GM12878 (cell line): ENCODE results near the gene DDX51. TPM values are rescaled to one million over a fixed set of nuclear protein-coding genes. Genes with fewer than 3 reads are reported as not detected.

Experiments
- ATAC-seq: fragments of 200-7000 bp; cut with Tn5 transposase; 3 replicates; pipeline ENCODE4 v1.9.1; 2020; ENCODE audit warnings: mild to moderate bottlenecking, moderate library complexity
- BruUV-seq: library from RNA; stranded (reverse); fragments of 400-500 nt; replicated peaks from 2 replicates; lab custom pipeline; 2021; lab: Mats Ljungman, UMichigan
- CTCF ChIA-PET: fragments of 300-600 bp; sonication (Branson Sonifier 250); formaldehyde crosslinking; extraction: SDS; loops from one replicate; lab custom pipeline; 2021; ENCODE audit warnings: inconsistent platforms; lab: Yijun Ruan, JAX
- POLR2A ChIA-PET: fragments of 350-600 bp; formaldehyde crosslinking; extraction: SDS; loops from one replicate; lab custom pipeline; 2021; ENCODE audit warnings: inconsistent platforms; lab: Charles Lee
- RAD21 ChIA-PET: fragments of 300-600 bp; sonication (Branson Sonifier 250); formaldehyde crosslinking; loops from one replicate; lab custom pipeline; 2023; ENCODE audit warnings: antibody characterized with exemption; ENCODE audit not compliant: unreplicated experiment; lab: Charles Lee
- SMC1A ChIA-PET: fragments of 300-600 bp; sonication (Branson Sonifier 250); formaldehyde crosslinking; loops from one replicate; lab custom pipeline; 2023; ENCODE audit not compliant: unreplicated experiment, uncharacterized antibody; lab: Charles Lee
- DNase-seq: peaks from one replicate; pipeline ENCODE4 v3.0.0-alpha.2; 2011; ENCODE audit warnings: low read depth, low spot score
- FAIRE-seq: peaks from 3 replicates; lab custom pipeline; 2011; peaks lifted over from hg19 to GRCh38; lab: Jason Lieb, UNC
- H2AFZ ChIP-seq: 2 replicates; pipeline ENCODE4 v1.6.0; 2011; ENCODE audit warnings: low read depth, low read length, control low read depth; ENCODE audit not compliant: control insufficient read depth
- H3K27ac ChIP-seq: 2 replicates; pipeline ENCODE4 v1.5.1; 2011; ENCODE audit warnings: control low read depth; ENCODE audit not compliant: control insufficient read depth, insufficient read depth
- H3K27me3 ChIP-seq, 2 experiments: replicated peaks in 1 of 2; 2 replicates each; pipeline versions ENCODE4 v1.6.0 to v1.6.1; 2011; ENCODE audit warnings: low read length in 1 of 2; ENCODE audit not compliant: control insufficient read depth in 2 of 2, insufficient read depth in 2 of 2
- H3K36me3 ChIP-seq, 2 experiments: 2 replicates each; pipeline ENCODE4 v1.5.1; 2011; ENCODE audit warnings: low read length in 1 of 2; ENCODE audit not compliant: control insufficient read depth in 2 of 2, insufficient read depth in 2 of 2
- H3K4me1 ChIP-seq: 2 replicates; pipeline ENCODE4 v1.6.1; 2011; ENCODE audit warnings: mild to moderate bottlenecking, low read length, moderate library complexity, mixed read lengths; ENCODE audit not compliant: control insufficient read depth, insufficient read depth
- H3K4me2 ChIP-seq: 2 replicates; pipeline ENCODE4 v1.6.0; 2011; ENCODE audit warnings: control low read depth; ENCODE audit not compliant: control insufficient read depth, insufficient read depth
- H3K4me3 ChIP-seq: fragments of 200-600 bp; sonication (generic); 2 replicates; pipeline ENCODE4 v1.5.1; 2016
- H3K79me2 ChIP-seq: 2 replicates; pipeline ENCODE4 v1.6.0; 2011; ENCODE audit warnings: low read length; ENCODE audit not compliant: control insufficient read depth, insufficient read depth
- H3K9ac ChIP-seq: 2 replicates; pipeline ENCODE4 v1.8.0; 2011; ENCODE audit warnings: low read length, control low read depth, mixed read lengths; ENCODE audit not compliant: control insufficient read depth, insufficient read depth
- H3K9me3 ChIP-seq: replicated peaks from 3 replicates; pipeline ENCODE4 v1.5.1; 2011; ENCODE audit warnings: mild to moderate bottlenecking, low read length; ENCODE audit not compliant: control insufficient read depth, insufficient read depth
- H4K20me1 ChIP-seq: 2 replicates; pipeline ENCODE4 v1.6.0; 2011; ENCODE audit not compliant: control insufficient read depth, insufficient read depth
- CBX3 ChIP-seq: fragments of 200-600 bp; sonication (generic); IDR thresholded peaks from 2 replicates; pipeline ENCODE4 v1.6.1; 2016; ENCODE audit warnings: low read depth, borderline replicate concordance
- DPF2 ChIP-seq: fragments of 450-650 bp; IDR thresholded peaks from 2 replicates; pipeline ENCODE4 v1.6.1; 2017; ENCODE audit warnings: mild to moderate bottlenecking
- EED ChIP-seq: sonication (generic); IDR thresholded peaks from 2 replicates; pipeline ENCODE4 v1.6.1; 2016; ENCODE audit warnings: antibody characterized with exemption, low read depth
- FOXM1 ChIP-seq: IDR thresholded peaks from 2 replicates; pipeline ENCODE4 v1.6.1; 2012; ENCODE audit warnings: low read depth, mild to moderate bottlenecking, inconsistent platforms, low read length, moderate library complexity
- IKZF2 ChIP-seq, 2 experiments: fragments of 450-650 bp; IDR thresholded peaks; 2 replicates each; pipeline ENCODE4 v1.6.1; 2017; ENCODE audit warnings: mild to moderate bottlenecking in 2 of 2, moderate library complexity in 2 of 2
- JUND ChIP-seq: IDR thresholded peaks from 2 replicates; pipeline ENCODE4 v1.6.1; 2012; ENCODE audit warnings: low read depth, mild to moderate bottlenecking, low read length, improper control_type of control experiment, moderate library complexity
- NR2C2 ChIP-seq: IDR thresholded peaks from 2 replicates; pipeline ENCODE4 v1.6.1; 2011; ENCODE audit warnings: borderline replicate concordance, low read depth; ENCODE audit not compliant: control insufficient read depth, insufficient read length
- POLR2AphosphoS2 ChIP-seq: IDR thresholded peaks from 2 replicates; pipeline ENCODE4 v1.6.1; 2011; ENCODE audit warnings: low read depth, mild to moderate bottlenecking, low read length, improper control_type of control experiment, moderate library complexity
- SMAD1 ChIP-seq: fragments of 450-650 bp; IDR thresholded peaks from 2 replicates; pipeline ENCODE4 v1.6.1; 2018; ENCODE audit warnings: mild to moderate bottlenecking, low read depth; ENCODE audit not compliant: partially characterized antibody
- TAF1 ChIP-seq: IDR thresholded peaks from 2 replicates; pipeline ENCODE4 v1.6.1; 2011; ENCODE audit warnings: mild to moderate bottlenecking, low read depth, low read length, borderline replicate concordance
- TCF12 ChIP-seq: IDR thresholded peaks from 2 replicates; pipeline ENCODE4 v1.6.1; 2011; ENCODE audit warnings: low read depth, mild to moderate bottlenecking, low read length
- ZBTB33 ChIP-seq: fragments of 450-650 bp; IDR thresholded peaks from 2 replicates; pipeline ENCODE4 v1.6.1; 2017; ENCODE audit warnings: mild to moderate bottlenecking
- ZNF217 ChIP-seq: fragments of 450-650 bp; IDR thresholded peaks from 2 replicates; pipeline ENCODE4 v1.6.1; 2017; ENCODE audit warnings: antibody characterized with exemption, mild to moderate bottlenecking
- WGBS: methylation state at CpG from one replicate; pipeline ENCODE4 v1.1.6; 2016; ENCODE audit warnings: low lambda C conversion rate; ENCODE audit not compliant: insufficient replicate concordance, insufficient coverage; ENCODE audit errors: missing lambda C conversion rate; 5-methylcytosine and 5-hydroxymethylcytosine counted together
- in situ Hi-C: fragments of 300-500 bp; cut with MboI; formaldehyde crosslinking; loops from 9 replicates; pipeline ENCODE4 v1.14.3; 2018; ENCODE audit warnings: mixed read lengths
- intact Hi-C: fragments of 100-400 bp; cut with micrococcal nuclease; formaldehyde crosslinking; loops from one replicate; pipeline ENCODE4 v1.14.2; 2022; ENCODE audit not compliant: unreplicated experiment
- polyA plus RNA-seq, 11 experiments: library from polyadenylated mRNA; depleted of rRNA in 4 of 11; unstranded in 6 of 11; stranded (reverse) in 5 of 11; fragments of >200 nt; fragmentation: Nextera tagmentation in 4 of 11; fragmentation: Illumina TruSeq in 1 of 11; extraction: Ambion mirVana in 4 of 11; extraction: Trizol in 1 of 11; gene quantifications; 1 replicate in 1 of 11; 2 replicates in 10 of 11; pipeline versions ENCODE4 v1.2.1 to v1.2.3, GENCODE V29; 2011 to 2016; ENCODE audit warnings: inconsistent platforms in 2 of 11, missing spikeins in 2 of 11, low read depth in 1 of 11
- total RNA-seq, 4 experiments: library from RNA; depleted of rRNA in 3 of 4; stranded (reverse); fragments of >200 nt in 3 of 4; fragmentation: Illumina TruSeq in 1 of 4; extraction: Trizol in 1 of 4; gene quantifications; 2 replicates each; pipeline versions ENCODE4 v1.2.1 to v1.2.3, GENCODE V29; 2013 to 2021

DDX51 gene
- total and polyA plus RNA-seq, 10 of the 15 experiments (the other 5 are each of a cell fraction or from before 2014, with no cell fraction given), result 0.97 to 29.1 (median 9.8) TPM

GRCh38 chr12:132100306-132101065 is 43.6 kb downstream of the DDX51 start:
- BruUV-seq, result no TSS peak
- ChIA-PET RAD21 (no interaction called here), SMC1A (no interaction called here), CTCF (no interaction called here), POLR2A (no interaction called here)
- in situ Hi-C loops (no loop called here), intact Hi-C loops (no loop called here)
- Histone ChIP-seq H3K36me3 (peaks cover 0 to 7% of the 10 kb centered on the region in 2 experiments; a peak in 3 of 4 replicates), H3K4me2 (no peak overlapping the region), H4K20me1 (no peaks in the 10 kb centered on the region), H3K79me2 (no peaks in the 10 kb centered on the region), H3K9me3 (no peaks in the 10 kb centered on the region), H3K27ac (no peak overlapping the region), H3K4me3 (no peak overlapping the region), H3K9ac (no peak overlapping the region), H2AFZ (no peak overlapping the region), H3K4me1 (no peaks in the 10 kb centered on the region), H3K27me3 (no peaks in the 10 kb centered on the region)
- 98% methylated on average over 13 of the region's 13 CpGs for WGBS
- TF ChIP-seq EED, result no peak
- no peak for TF ChIP-seq TAF1
- no peak for TF ChIP-seq FOXM1
- TF ChIP-seq SMAD1, result no peak
- no peak for TF ChIP-seq DPF2
- no peak for TF ChIP-seq TCF12
- TF ChIP-seq ZBTB33, result no peak
- TF ChIP-seq CBX3, result no peak
- TF ChIP-seq POLR2AphosphoS2, result no peak
- no peak for TF ChIP-seq JUND
- no peak for TF ChIP-seq IKZF2 (IDR thresholded peaks at IDR 0.05)
- TF ChIP-seq ZNF217, result no peak
- no peak for TF ChIP-seq NR2C2
- ATAC-seq (no peak), DNase-seq (no peak), FAIRE-seq (no peak)
